ENCODE data around the gene HCN2.

HCN2 gene

GRCh38 chr19:652467-653389, 63.0 kb downstream of the HCN2 start:
- no peak for TF ChIP-seq CTCF (IDR thresholded peaks at IDR 0.05; ENCODE audit: low read depth, low read length)
- no peak for DNase-seq (ENCODE audit: extremely low read depth, low read depth)

GRCh38 chr19:653425-653824, 63.7 kb downstream of the HCN2 start:
- TF ChIP-seq CTCF (IDR thresholded peaks at IDR 0.05; ENCODE audit: low read depth, low read length) = no peak

GRCh38 chr19:655691-656090, 66.0 kb downstream of the HCN2 start:
- no peak for DNase-seq (ENCODE audit: extremely low read depth, low read depth)

More at GRCh38 chr19:653425-653824, 63.7 kb downstream of the HCN2 start:
- no peak for DNase-seq (ENCODE audit: extremely low read depth, low read depth)

GRCh38 chr19:656751-657559, 67.3 kb downstream of the HCN2 start:
- TF ChIP-seq CTCF (IDR thresholded peaks at IDR 0.05; ENCODE audit: low read depth, low read length) = no peak
- no peak for DNase-seq (ENCODE audit: extremely low read depth, low read depth)

More at GRCh38 chr19:655691-656090, 66.0 kb downstream of the HCN2 start:
- TF ChIP-seq CTCF (IDR thresholded peaks at IDR 0.05; ENCODE audit: low read depth, low read length) = no peak

- no peak for DNase-seq (ENCODE audit: extremely low read depth, low read depth)
- TF ChIP-seq CTCF (IDR thresholded peaks at IDR 0.05; ENCODE audit: low read depth, low read length) = no peak
These were observed 67.9 kb downstream of the HCN2 start for GRCh38 chr19:657611-658010.

GRCh38 chr19:658059-658839, 68.6 kb downstream of the HCN2 start:
- TF ChIP-seq CTCF (IDR thresholded peaks at IDR 0.05; ENCODE audit: low read depth, low read length) = no peak
- no peak for DNase-seq (ENCODE audit: extremely low read depth, low read depth)

Data from AG09319 (cell line).